Activated CD4-positive, alpha-beta T cell treated with anti-CD3 and anti-CD28 coated beads for 36 hours (primary cell): ENCODE results near the gene GRK6. TPM values are rescaled to one million over a fixed set of nuclear protein-coding genes. Genes with fewer than 3 reads are reported as not detected.

Experiments
- ATAC-seq: fragments of 200-7000 bp; cut with Tn5 transposase; one replicate; pipeline ENCODE4 v1.10.0; 2021; ENCODE audit warnings: mild to moderate bottlenecking, moderate library complexity
- CTCF ChIA-PET: fragments of 350-600 bp; sonication (Branson Sonifier 250); formaldehyde crosslinking; loops from one replicate; lab custom pipeline; 2021; ENCODE audit warnings: antibody characterized with exemption; lab: Charles Lee
- POLR2A ChIA-PET: fragments of 350-600 bp; sonication (Branson Sonifier 250); formaldehyde crosslinking; loops from one replicate; lab custom pipeline; 2021; ENCODE audit warnings: antibody characterized with exemption, inconsistent platforms; lab: Charles Lee
- DNase-seq: peaks from one replicate; pipeline ENCODE4 v3.0.0-alpha.2; 2020
- H3K27ac Mint-ChIP-seq: one replicate; pipeline ENCODE4 v1.8.0; 2021; ENCODE audit warnings: mixed read lengths
- H3K27me3 Mint-ChIP-seq: one replicate; pipeline ENCODE4 v1.8.0; 2021; ENCODE audit warnings: mixed read lengths
- H3K36me3 Mint-ChIP-seq: one replicate; pipeline ENCODE4 v1.8.0; 2021; ENCODE audit warnings: low read depth, mixed read lengths
- H3K4me1 Mint-ChIP-seq: one replicate; pipeline ENCODE4 v1.8.0; 2021; ENCODE audit warnings: mixed read lengths
- H3K4me3 Mint-ChIP-seq: one replicate; pipeline ENCODE4 v1.8.0; 2021; ENCODE audit warnings: mild to moderate bottlenecking, moderate library complexity, mixed read lengths
- H3K9me3 Mint-ChIP-seq: one replicate; pipeline ENCODE4 v1.8.0; 2021; ENCODE audit warnings: low read depth, mixed read lengths
- intact Hi-C, 2 experiments: fragments of 100-400 bp; cut with DNase I in 1 of 2; cut with micrococcal nuclease in 1 of 2; formaldehyde crosslinking; loops; one replicate each; pipeline versions ENCODE4 v1.14.2 to v1.15.1; 2022 to 2024; cut with DNase I, micrococcal nuclease
- total RNA-seq, 2 experiments: library from RNA; stranded (reverse); gene quantifications; one replicate each; pipeline ENCODE4 v1.2.3, GENCODE V29; 2021

GRK6 gene
- total RNA-seq, 2 experiments from 2014 or later: 110 to 141 TPM

DNA sequence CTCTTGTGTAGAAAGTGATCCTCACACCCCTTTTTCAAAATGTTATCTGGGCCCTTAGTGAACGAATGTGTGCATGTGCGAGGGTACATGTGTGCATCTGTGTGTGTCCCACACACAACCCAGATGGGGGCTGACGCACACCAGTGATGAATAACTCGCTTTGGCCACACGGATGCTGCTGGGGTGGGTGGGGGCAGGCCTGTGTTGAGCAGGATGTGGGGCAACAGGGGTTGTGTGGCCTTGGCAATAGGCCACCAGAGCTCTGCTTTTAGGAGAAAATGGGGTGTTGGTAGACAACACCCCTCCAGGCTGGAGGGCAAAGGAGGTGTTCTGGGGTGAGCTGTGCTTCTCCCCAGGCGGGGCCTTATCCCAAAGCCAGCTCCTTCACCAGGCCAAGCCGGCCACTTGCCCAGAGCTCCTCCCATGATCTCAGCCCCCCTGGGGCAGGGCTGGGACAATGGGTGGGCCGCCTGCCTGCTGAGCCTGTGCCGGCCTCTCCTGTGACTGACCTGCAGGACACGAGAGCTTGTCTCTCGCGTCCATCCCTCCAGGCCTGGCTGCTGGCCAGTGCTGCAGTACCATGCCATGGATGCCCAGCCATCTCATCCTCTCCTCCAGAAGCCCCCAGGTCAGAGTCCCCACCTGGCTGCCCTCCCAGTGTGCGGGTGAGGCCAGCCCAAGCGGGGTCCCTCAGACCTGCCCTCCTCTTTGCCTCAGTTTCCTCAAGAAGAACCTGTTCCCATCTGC is 45.3 kb downstream of the GRK6 start:
- no peak overlapping the region for H3K27ac Mint-ChIP-seq
- intact Hi-C loops: loop anchor here in 1 of 2 experiments (1.0 kb wide), 1 partner anchor 15 kb away; no protein-coding TSS in a partner anchor

DNA sequence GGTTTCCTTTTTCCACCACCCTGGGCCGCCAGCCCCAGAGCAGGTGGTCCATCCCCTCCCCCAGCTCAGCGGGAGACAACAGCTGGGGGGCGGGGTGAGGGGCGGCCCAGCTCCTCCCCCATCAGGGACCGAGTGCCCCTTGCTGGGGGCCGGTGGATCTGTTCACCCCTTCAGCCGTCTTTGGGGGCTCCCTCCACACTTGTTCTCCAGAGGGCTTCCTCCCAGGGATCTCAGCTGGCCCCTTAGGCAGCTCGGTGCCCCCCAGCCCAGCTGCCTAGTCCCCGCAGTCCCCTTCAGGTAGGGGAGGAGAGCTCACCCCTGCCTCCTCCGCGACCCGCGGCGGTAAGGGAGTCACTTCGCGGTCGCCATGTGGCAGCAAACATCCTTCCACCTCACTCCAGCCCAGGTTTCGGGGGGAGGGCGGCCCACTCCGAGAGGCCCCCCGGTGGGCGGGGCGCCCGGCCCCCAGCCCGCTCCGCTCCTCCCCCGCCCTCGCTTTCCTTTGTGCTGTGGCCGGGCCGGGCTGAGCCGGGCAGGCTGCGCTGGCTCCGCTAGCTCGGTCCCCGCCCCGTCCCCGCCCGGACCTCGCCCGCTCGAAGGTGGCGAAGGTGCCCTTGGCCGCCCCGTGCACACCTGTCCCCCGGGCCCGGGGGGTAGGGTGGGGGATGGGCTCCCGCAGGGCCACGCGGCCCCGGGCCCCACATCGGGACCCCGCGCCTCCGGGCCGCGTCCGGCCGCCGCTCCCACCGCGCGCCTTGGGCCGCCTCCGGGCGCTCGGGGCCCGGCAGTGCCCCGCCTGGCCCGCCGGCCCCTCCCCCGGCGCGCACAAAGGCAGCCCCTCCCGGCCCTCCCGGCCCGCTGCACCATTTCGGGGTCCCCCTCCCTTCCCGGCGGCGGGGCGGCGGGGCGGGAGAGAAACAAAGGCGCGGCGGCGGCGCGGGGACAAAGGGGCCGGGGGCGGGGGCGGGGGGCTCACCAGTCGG is 46.3 kb downstream of the GRK6 start:
- DNase-seq (peak; percentile 78), ATAC-seq (peak; percentile 44)
- peaks cover 4% of the 10 kb centered on the region for H3K27me3 Mint-ChIP-seq
- no peaks in the 10 kb centered on the region for H3K9me3 Mint-ChIP-seq
- peaks cover 2% of the 10 kb centered on the region for H3K36me3 Mint-ChIP-seq
- CTCF ChIA-PET: interaction anchor here (0.8 to 1.6 kb wide), 10 partner anchors 15 to 113 kb away, joined by 3 to 6 read pairs (median 4); no protein-coding TSS in a partner anchor
- intact Hi-C loops: loop anchor here in 1 of 2 experiments (1.0 kb wide), 3 partner anchors 16 to 44 kb away; partner anchors contain the start of genes DDX41 and PDLIM7
- no peak overlapping the region for H3K27ac Mint-ChIP-seq
- H3K4me1 Mint-ChIP-seq: peaks cover 27% of the 10 kb centered on the region
- POLR2A ChIA-PET: interaction anchor here (0.6 to 0.7 kb wide), 2 partner anchors 15 to 103 kb away, joined by 3 to 4 read pairs; no protein-coding TSS in a partner anchor
- peak overlapping the region; percentile 65 for H3K4me3 Mint-ChIP-seq

More for the DNA sequence above, 45.3 kb downstream of the GRK6 start:
- peak overlapping the region; percentile 65 for H3K4me3 Mint-ChIP-seq
- DNase-seq (no peak), ATAC-seq (no peak)
- ChIA-PET CTCF (interaction anchor here (0.9 to 1.6 kb wide), 7 partner anchors 9 to 113 kb away, joined by 3 to 6 read pairs (median 4); no protein-coding TSS in a partner anchor), POLR2A (interaction anchor here (0.6 kb wide), 1 partner anchor 102 kb away, joined by 4 read pairs; no protein-coding TSS in a partner anchor)
- H3K36me3 Mint-ChIP-seq: peaks cover 2% of the 10 kb centered on the region
- peaks cover 4% of the 10 kb centered on the region for H3K27me3 Mint-ChIP-seq
- no peaks in the 10 kb centered on the region for H3K9me3 Mint-ChIP-seq
- H3K4me1 Mint-ChIP-seq: peaks cover 25% of the 10 kb centered on the region

- peak; percentile 62 for DNase-seq
- H3K9me3 Mint-ChIP-seq: no peaks in the 10 kb centered on the region
- H3K27ac Mint-ChIP-seq: peak within 1 kb of the TSS; percentile 70
- ATAC-seq: peak; percentile 44
- intact Hi-C loops: loop anchor here in 1 of 2 experiments (1.0 kb wide), 2 partner anchors 24 to 43 kb away; partner anchors contain the start of genes DDX41 and PDLIM7
- H3K36me3 Mint-ChIP-seq: peaks cover 2% of the 10 kb centered on the region
- ChIA-PET CTCF (interaction anchor here (0.7 to 1.5 kb wide), 7 partner anchors 16 to 83 kb away, joined by 3 to 5 read pairs (median 3); no protein-coding TSS in a partner anchor), POLR2A (no interaction called here)
- peak within 1 kb of the TSS; percentile 65 for H3K4me3 Mint-ChIP-seq
- H3K27me3 Mint-ChIP-seq: peaks cover 4% of the 10 kb centered on the region
- peaks cover 35% of the 10 kb centered on the region for H3K4me1 Mint-ChIP-seq
Measured at GRCh38 chr5:177473443-177474001, 47.0 kb downstream of the GRK6 start, which contains the start of gene DBN1. Gene DBN1 (minus strand): TSS chr5:177473634. CDS start chr5:177473521, 113 bp downstream.

- ChIA-PET CTCF (interaction anchor here (0.7 to 1.4 kb wide), 3 partner anchors 27 to 83 kb away, joined by 3 to 4 read pairs (median 3); no protein-coding TSS in a partner anchor), POLR2A (no interaction called here)
- peak overlapping the region; percentile 65 for H3K4me3 Mint-ChIP-seq
- no peaks in the 10 kb centered on the region for H3K9me3 Mint-ChIP-seq
- peaks cover 7% of the 10 kb centered on the region for H3K36me3 Mint-ChIP-seq
- H3K27ac Mint-ChIP-seq: peak overlapping the region; percentile 70
- DNase-seq (no peak), ATAC-seq (no peak)
- peaks cover 40% of the 10 kb centered on the region for H3K4me1 Mint-ChIP-seq
- intact Hi-C loops: no loop called here
- peaks cover 4% of the 10 kb centered on the region for H3K27me3 Mint-ChIP-seq
Measured at GRCh38 chr5:177474002-177474476, 47.6 kb downstream of the GRK6 start.

- Mint-ChIP-seq H3K4me1 (peaks cover 49% of the 10 kb centered on the region), H3K27ac (peak overlapping the region; percentile 21), H3K9me3 (no peaks in the 10 kb centered on the region), H3K4me3 (peak overlapping the region; percentile 65), H3K27me3 (peaks cover 4% of the 10 kb centered on the region), H3K36me3 (peaks cover 7% of the 10 kb centered on the region)
- intact Hi-C loops: no loop called here
- ChIA-PET CTCF (interaction anchor here (1.0 to 3.0 kb wide), 3 partner anchors 34 to 165 kb away, joined by 3 to 17 read pairs (median 4); no protein-coding TSS in a partner anchor), POLR2A (no interaction called here)
- no peak for ATAC-seq
- DNase-seq: no peak
Measured at GRCh38 chr5:177474846-177475562, 48.5 kb downstream of the GRK6 start.

- Mint-ChIP-seq H3K9me3 (no peaks in the 10 kb centered on the region), H3K27ac (peak overlapping the region; percentile 58), H3K27me3 (peaks cover 4% of the 10 kb centered on the region), H3K4me1 (peaks cover 51% of the 10 kb centered on the region), H3K4me3 (no peak overlapping the region), H3K36me3 (peaks cover 7% of the 10 kb centered on the region)
- ATAC-seq: peak; percentile 14
- intact Hi-C loops: no loop called here
- DNase-seq: peak; percentile 47
- CTCF ChIA-PET: interaction anchor here (0.5 to 3.0 kb wide), 9 partner anchors 13 to 1008 kb away, joined by 3 to 17 read pairs (median 4); no protein-coding TSS in a partner anchor
- POLR2A ChIA-PET: no interaction called here
Measured at GRCh38 chr5:177475563-177476427, 49.3 kb downstream of the GRK6 start.

DNA sequence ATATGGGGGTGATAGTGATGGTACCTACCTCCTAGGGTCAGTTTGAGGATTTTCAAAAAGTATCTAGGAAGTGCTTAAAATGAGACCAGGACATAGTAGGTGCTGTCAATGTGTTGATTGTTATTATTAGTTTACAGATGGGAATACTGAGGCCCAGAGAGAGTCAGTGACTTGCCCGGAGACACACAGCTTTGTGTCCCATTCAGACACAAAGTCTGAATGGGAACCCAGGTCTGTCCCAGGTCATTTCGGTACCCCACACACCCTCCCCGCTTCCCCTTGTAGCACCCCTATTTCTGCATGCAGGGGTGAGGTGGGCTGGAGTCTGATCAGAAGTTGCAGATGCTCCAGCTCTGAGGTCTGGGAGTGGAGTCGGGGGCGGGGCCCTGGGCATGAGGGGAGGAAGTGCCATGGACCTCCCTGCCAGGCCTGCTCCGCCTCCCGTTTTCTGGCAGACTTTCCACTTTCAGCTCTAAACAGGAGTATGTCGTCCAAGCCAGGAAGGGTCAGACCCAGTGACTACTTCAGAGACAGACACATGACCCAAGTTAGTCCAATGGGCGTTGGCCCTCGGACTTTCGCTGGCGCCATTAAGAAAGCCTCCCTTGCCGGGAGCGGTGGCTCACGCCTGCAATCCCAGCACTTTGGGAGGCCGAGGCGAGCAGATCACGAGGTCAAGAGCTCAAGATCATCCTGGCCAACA is 50.2 kb downstream of the GRK6 start:
- Mint-ChIP-seq H3K4me3 (no peak overlapping the region), H3K27me3 (peaks cover 4% of the 10 kb centered on the region), H3K27ac (peak overlapping the region; percentile 58), H3K9me3 (no peaks in the 10 kb centered on the region), H3K36me3 (peaks cover 7% of the 10 kb centered on the region), H3K4me1 (peaks cover 46% of the 10 kb centered on the region)
- ChIA-PET POLR2A (no interaction called here), CTCF (interaction anchor here (0.6 to 3.0 kb wide), 10 partner anchors 13 to 1009 kb away, joined by 3 to 17 read pairs (median 4); partner anchors contain the start of gene PDLIM7)
- intact Hi-C loops: no loop called here
- no peak for ATAC-seq
- DNase-seq: no peak

DNA sequence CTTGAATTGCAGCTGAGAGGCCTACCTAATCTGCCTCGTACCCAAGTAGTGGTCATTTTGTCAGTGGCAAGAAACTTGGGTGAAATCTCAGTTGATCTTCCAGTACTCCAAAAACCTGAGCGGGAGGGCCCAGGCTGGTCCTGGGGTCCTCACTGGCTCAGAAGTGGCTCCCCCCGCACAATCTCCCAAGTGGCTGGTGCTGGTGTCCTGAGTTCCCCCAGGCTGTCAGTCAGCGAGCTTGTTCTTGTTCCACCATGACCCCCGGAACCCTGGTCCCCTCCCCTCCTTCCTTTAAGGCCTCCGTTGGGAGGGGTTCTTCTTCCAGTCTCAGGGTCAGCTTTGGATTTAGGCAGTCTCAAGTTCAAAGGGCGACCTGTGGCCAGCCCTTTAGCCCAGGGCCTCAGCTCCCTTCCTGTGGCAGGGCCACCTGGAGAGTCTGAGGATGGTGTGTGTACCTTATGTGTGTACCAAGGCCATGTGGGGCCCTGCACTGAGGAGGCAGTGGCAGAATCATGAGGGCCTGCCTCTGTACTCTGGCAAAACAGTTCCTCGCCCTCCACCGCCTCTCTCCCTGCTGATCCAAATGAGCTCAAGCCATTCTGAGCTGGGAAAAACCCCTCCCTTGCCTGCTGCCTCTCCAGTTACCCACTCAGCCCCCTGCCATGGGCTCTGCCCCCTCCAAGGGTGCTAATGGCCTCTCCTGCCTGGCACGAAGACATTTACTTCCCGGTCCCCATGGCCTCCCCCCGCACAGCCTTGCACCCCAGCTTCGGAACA is 51.4 kb downstream of the GRK6 start:
- Mint-ChIP-seq H3K27me3 (peaks cover 4% of the 10 kb centered on the region), H3K9me3 (no peaks in the 10 kb centered on the region), H3K27ac (peak overlapping the region; percentile 98), H3K4me1 (peaks cover 46% of the 10 kb centered on the region), H3K4me3 (no peak overlapping the region), H3K36me3 (peaks cover 7% of the 10 kb centered on the region)
- DNase-seq: no peak
- no peak for ATAC-seq
- intact Hi-C loops: no loop called here
- ChIA-PET CTCF (interaction anchor here (0.6 to 2.1 kb wide), 12 partner anchors 12 to 690 kb away, joined by 3 to 6 read pairs (median 4); partner anchors contain the start of gene PDLIM7), POLR2A (interaction anchor here (0.6 kb wide), 1 partner anchor 10 kb away, joined by 3 read pairs; no protein-coding TSS in a partner anchor)
